Activated CD8-positive, alpha-beta T cell treated with anti-CD3 and anti-CD28 coated beads for 36 hours (primary cell): Measurements from ENCODE around the gene SLC6A1. TPM values are rescaled to one million over a fixed set of nuclear protein-coding genes. Genes with fewer than 3 reads are reported as not detected.
"Not testable (repeated sequence)": the region's sequence is repeated elsewhere in the genome, so short reads cannot be mapped to it uniquely, and the experiment has no call there.

Experiments
- ATAC-seq: fragments of 200-7000 bp; cut with Tn5 transposase; one replicate; pipeline ENCODE4 v1.10.0; 2021; ENCODE audit warnings: mild to moderate bottlenecking, moderate library complexity
- CTCF ChIA-PET: fragments of 350-600 bp; sonication (Branson Sonifier 250); formaldehyde crosslinking; loops from one replicate; lab custom pipeline; 2021; ENCODE audit warnings: antibody characterized with exemption; lab: Charles Lee
- POLR2A ChIA-PET: fragments of 350-600 bp; sonication (Branson Sonifier 250); formaldehyde crosslinking; loops from one replicate; lab custom pipeline; 2021; ENCODE audit warnings: antibody characterized with exemption; lab: Charles Lee
- DNase-seq: peaks from one replicate; pipeline ENCODE4 v3.0.0-alpha.2; 2020
- H3K27ac Mint-ChIP-seq: one replicate; pipeline ENCODE4 v1.8.0; 2021; ENCODE audit warnings: mild to moderate bottlenecking, mixed read lengths
- H3K27me3 Mint-ChIP-seq: one replicate; pipeline ENCODE4 v1.8.0; 2021; ENCODE audit warnings: mixed read lengths
- H3K36me3 Mint-ChIP-seq: one replicate; pipeline ENCODE4 v1.8.0; 2021; ENCODE audit warnings: low read depth, mixed read lengths
- H3K4me1 Mint-ChIP-seq: one replicate; pipeline ENCODE4 v1.8.0; 2021; ENCODE audit warnings: low read depth, mixed read lengths
- H3K4me3 Mint-ChIP-seq: one replicate; pipeline ENCODE4 v1.8.0; 2021; ENCODE audit warnings: mild to moderate bottlenecking, moderate library complexity, mixed read lengths
- H3K9me3 Mint-ChIP-seq: one replicate; pipeline ENCODE4 v1.8.0; 2021; ENCODE audit warnings: mixed read lengths
- CTCF ChIP-seq: fragments of 200-600 bp; IDR thresholded peaks from one replicate; pipeline ENCODE4 v1.8.0; 2022; ENCODE audit warnings: antibody characterized with exemption, mild to moderate bottlenecking
- intact Hi-C: fragments of 100-400 bp; cut with micrococcal nuclease; formaldehyde crosslinking; loops from one replicate; pipeline ENCODE4 v1.10.0; 2022
- total RNA-seq, 2 experiments: library from RNA; stranded (reverse); gene quantifications; one replicate each; pipeline ENCODE4 v1.2.3, GENCODE V29; 2021

Gene SLC6A1
- total RNA-seq, 2 experiments from 2014 or later: not detected

- ChIA-PET POLR2A (no interaction called here), CTCF (interaction anchor here (0.6 to 5.1 kb wide), 32 partner anchors 11 to 592 kb away, joined by 3 to 42 read pairs (median 5); partner anchors contain the start of gene HRH1)
- Mint-ChIP-seq H3K4me1 (no peaks in the 10 kb centered on the region), H3K4me3 (no peak overlapping the region), H3K9me3 (no peaks in the 10 kb centered on the region), H3K27me3 (peaks cover 11% of the 10 kb centered on the region), H3K27ac (no peak overlapping the region), H3K36me3 (no peaks in the 10 kb centered on the region)
- peak; percentile 71 for TF ChIP-seq CTCF
- peak; percentile 89 for ATAC-seq
- intact Hi-C loops: loop anchor here (2.0 to 5.0 kb wide), 2 partner anchors 112 to 302 kb away; no protein-coding TSS in a partner anchor
- DNase-seq: peak; percentile 61
Measured at GRCh38 chr3:11059090-11059798, 66.7 kb downstream of the SLC6A1 start.

GRCh38 chr3:11059799-11060115, 67.2 kb downstream of the SLC6A1 start:
- H3K4me3 Mint-ChIP-seq: no peak overlapping the region
- ATAC-seq: no peak
- POLR2A ChIA-PET: no interaction called here

DNA sequence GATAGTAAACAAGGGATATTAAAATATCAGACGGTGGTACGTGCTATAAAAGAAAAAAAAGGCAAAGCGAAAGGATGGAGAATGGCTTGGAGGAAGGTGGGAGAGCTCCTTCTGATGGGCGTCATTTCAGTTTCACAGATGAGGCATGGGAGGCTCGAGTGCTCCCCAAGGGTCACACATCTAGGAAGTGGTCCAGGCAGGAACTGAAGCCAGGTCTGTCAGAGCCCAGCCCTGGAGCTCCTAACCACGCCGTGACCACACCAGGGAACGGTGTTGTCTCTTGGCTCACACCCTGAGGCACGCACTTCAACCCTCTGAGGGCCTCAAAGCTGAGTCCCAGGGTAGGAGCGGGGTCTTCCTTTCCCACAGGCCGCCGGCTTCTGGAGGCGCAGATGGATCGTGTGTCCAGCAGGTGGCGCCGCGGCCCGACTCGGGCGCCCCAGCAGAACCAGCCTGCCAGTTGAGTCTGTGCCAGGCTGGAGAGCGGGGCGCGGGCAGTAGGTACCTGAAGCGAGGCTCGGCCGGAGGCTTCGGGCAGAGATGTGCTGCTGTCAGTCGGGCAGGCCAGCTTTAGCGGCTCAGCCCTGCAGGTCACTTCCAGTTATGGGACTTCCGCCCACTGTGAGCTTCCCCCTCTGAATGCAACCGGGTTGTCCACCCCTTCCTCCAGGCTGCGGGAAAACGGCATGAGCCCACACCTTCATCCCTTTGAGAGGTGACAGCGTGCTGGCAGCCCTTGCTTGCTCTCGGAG, 68.1 kb downstream of the SLC6A1 start:
- H3K9me3 Mint-ChIP-seq: peaks cover 5% of the 10 kb centered on the region
- CTCF ChIA-PET: interaction anchor here (0.6 to 5.1 kb wide), 53 partner anchors 10 to 722 kb away, joined by 3 to 42 read pairs (median 4); partner anchors contain the start of gene HRH1
- intact Hi-C loops: loop anchor here (10.0 kb wide), 1 partner anchor 134 kb away; no protein-coding TSS in a partner anchor
- H3K27me3 Mint-ChIP-seq: peaks cover 14% of the 10 kb centered on the region
- DNase-seq: peak; percentile 53
- H3K36me3 Mint-ChIP-seq: no peaks in the 10 kb centered on the region
- no peaks in the 10 kb centered on the region for H3K4me1 Mint-ChIP-seq
- ATAC-seq: peak; percentile 71
- H3K27ac Mint-ChIP-seq: no peak overlapping the region
- POLR2A ChIA-PET: no interaction called here
- TF ChIP-seq CTCF: peak; percentile 73
- H3K4me3 Mint-ChIP-seq: no peak overlapping the region

More at GRCh38 chr3:11059799-11060115, 67.2 kb downstream of the SLC6A1 start:
- peak; percentile 43 for TF ChIP-seq CTCF
- Mint-ChIP-seq H3K36me3 (no peaks in the 10 kb centered on the region), H3K27me3 (peaks cover 14% of the 10 kb centered on the region), H3K4me1 (no peaks in the 10 kb centered on the region), H3K27ac (no peak overlapping the region), H3K9me3 (peaks cover 4% of the 10 kb centered on the region)
- CTCF ChIA-PET: interaction anchor here (0.6 to 5.1 kb wide), 48 partner anchors 9 to 721 kb away, joined by 3 to 42 read pairs (median 4); partner anchors contain the start of gene HRH1
- intact Hi-C loops: loop anchor here (2.0 to 10.0 kb wide), 3 partner anchors 113 to 302 kb away; no protein-coding TSS in a partner anchor
- no peak for DNase-seq

- H3K36me3 Mint-ChIP-seq, DNase-seq, H3K4me1 Mint-ChIP-seq, H3K9me3 Mint-ChIP-seq, H3K27ac Mint-ChIP-seq, H3K4me3 Mint-ChIP-seq, ATAC-seq, POLR2A ChIA-PET: not testable (repeated sequence)
- intact Hi-C loops: loop anchor here (10.0 kb wide), 1 partner anchor 133 kb away; no protein-coding TSS in a partner anchor
- H3K27me3 Mint-ChIP-seq: peaks cover 14% of the 10 kb centered on the region
- CTCF ChIA-PET: interaction anchor here (1.0 to 5.1 kb wide), 17 partner anchors 10 to 588 kb away, joined by 3 to 42 read pairs (median 8); partner anchors contain the start of gene HRH1
Measured at GRCh38 chr3:11061268-11061871, 68.8 kb downstream of the SLC6A1 start.

DNA sequence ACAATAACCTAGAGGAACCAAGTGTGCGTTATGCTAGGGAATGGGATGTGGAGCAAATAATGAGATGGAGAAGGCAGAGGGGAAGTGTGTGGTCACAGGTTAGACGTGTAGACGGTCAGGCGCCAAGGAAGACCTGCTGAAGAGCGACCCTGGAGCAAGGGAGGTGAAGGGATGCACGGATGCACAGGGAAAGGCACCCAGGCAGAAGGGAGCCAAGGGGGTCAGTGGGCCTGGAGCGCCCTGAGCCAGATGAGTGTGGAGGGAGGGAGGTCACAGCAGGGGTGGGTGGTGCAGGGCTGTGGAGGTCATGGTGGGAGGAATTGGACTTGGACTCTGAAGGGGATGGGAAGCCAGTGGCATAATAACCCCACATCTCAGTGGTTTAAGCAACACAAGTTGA, 70.2 kb downstream of the SLC6A1 start:
- H3K36me3 Mint-ChIP-seq: no peaks in the 10 kb centered on the region
- no peak for TF ChIP-seq CTCF
- no peak overlapping the region for H3K27ac Mint-ChIP-seq
- intact Hi-C loops: loop anchor here (10.0 kb wide), 1 partner anchor 132 kb away; no protein-coding TSS in a partner anchor
- CTCF ChIA-PET: interaction anchor here (5.1 kb wide), 1 partner anchor 118 kb away, joined by 42 read pairs; no protein-coding TSS in a partner anchor
- POLR2A ChIA-PET: no interaction called here
- ATAC-seq (no peak), DNase-seq (no peak)
- H3K4me3 Mint-ChIP-seq: no peak overlapping the region
- peaks cover 5% of the 10 kb centered on the region for H3K9me3 Mint-ChIP-seq
- peaks cover 9% of the 10 kb centered on the region for H3K27me3 Mint-ChIP-seq
- no peaks in the 10 kb centered on the region for H3K4me1 Mint-ChIP-seq
